Rectal smooth muscle tissue (tissue), 1 donor: Measurements from ENCODE around the gene ACAP2.
"Not testable (repeated sequence)": the region's sequence is repeated elsewhere in the genome, so short reads cannot be mapped to it uniquely, and the experiment has no call there.

Source experiments
- H3K27ac ChIP-seq: one replicate; pipeline ENCODE4 v1.7.0; 2013; ENCODE audit warnings: low read depth, low read length, inconsistent platforms
- H3K27me3 ChIP-seq: one replicate; pipeline ENCODE4 v1.7.0; 2013; ENCODE audit warnings: low read length; ENCODE audit not compliant: control insufficient read depth, insufficient read depth
- H3K36me3 ChIP-seq: one replicate; pipeline ENCODE4 v1.7.0; 2013; ENCODE audit warnings: low read length; ENCODE audit not compliant: control insufficient read depth, insufficient read depth
- H3K4me1 ChIP-seq: one replicate; pipeline ENCODE4 v1.7.0; 2013; ENCODE audit warnings: low read length; ENCODE audit not compliant: control insufficient read depth, insufficient read depth
- H3K4me3 ChIP-seq: one replicate; pipeline ENCODE4 v1.7.0; 2013; ENCODE audit warnings: low read length
- H3K9ac ChIP-seq: one replicate; pipeline ENCODE4 v1.7.0; 2013; ENCODE audit warnings: low read length

Gene ACAP2

DNA sequence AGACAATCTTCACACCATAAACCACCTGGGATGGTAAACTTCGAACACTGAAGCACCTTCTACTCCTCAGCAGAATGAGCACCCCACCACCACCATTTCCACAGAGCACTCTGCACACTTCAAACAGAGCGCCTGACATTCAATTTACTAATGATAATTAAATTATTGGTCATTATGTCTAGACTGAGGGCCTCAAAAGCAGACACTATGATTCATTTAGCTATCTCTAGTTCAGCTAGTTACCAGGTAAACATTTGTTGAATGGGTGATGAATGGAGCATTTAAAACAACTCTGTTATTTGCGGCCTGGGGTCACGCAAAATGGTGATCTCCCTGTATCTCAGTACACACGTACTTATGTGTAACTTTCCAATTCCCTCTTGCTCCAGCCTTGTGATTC is 40.9 kb downstream of the ACAP2 start:
- Histone ChIP-seq H3K4me1 (no peaks in the 10 kb centered on the region), H3K27ac (no peak overlapping the region)

DNA sequence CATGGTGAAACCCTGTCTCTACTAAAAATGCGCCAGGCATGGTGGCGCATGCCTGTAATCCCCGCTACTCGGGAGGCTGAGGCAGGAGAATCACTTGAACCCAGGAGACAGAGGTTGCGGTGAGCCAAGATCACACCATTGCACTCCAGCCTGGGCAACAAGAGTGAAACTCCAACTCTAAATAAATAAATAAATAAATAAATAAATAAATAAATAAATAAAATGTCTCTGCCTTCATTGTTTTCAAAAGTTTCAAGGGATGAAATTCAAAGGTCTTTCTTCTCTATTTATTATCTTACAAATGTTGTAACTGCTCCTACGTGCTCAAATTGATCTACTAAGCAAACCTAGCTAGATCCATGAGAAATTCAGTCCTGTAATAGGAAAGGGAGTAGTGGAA is 44.4 kb downstream of the ACAP2 start:
- not testable (repeated sequence) for H3K36me3 ChIP-seq, H3K27me3 ChIP-seq, H3K9ac ChIP-seq, H3K4me1 ChIP-seq, H3K4me3 ChIP-seq, H3K27ac ChIP-seq

More for the DNA sequence above, 40.9 kb downstream of the ACAP2 start:
- no peak overlapping the region for H3K4me3 ChIP-seq
- no peaks in the 10 kb centered on the region for H3K36me3 ChIP-seq
- H3K9ac ChIP-seq = no peak overlapping the region
- H3K27me3 ChIP-seq = no peaks in the 10 kb centered on the region

DNA sequence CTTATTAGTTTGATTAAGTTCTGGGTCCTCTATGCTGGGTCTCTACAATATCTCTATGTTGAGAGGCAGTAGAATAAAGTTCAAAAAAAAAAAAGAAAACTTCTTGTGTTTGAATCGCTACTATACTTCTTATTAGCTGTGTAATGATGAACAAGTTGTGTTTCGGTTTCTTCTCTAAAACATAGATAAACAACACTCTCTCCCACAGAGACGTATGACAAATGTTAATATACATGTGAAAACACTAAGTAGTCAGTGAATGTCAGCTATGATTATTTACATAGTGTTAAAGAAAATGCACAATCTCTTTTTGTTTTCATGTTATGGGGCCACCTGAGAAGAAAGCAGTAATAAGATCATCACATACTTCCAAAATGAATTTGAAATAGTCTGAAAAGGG is 45.3 kb downstream of the ACAP2 start:
- H3K9ac ChIP-seq = no peak overlapping the region
- H3K4me1 ChIP-seq = no peaks in the 10 kb centered on the region
- H3K36me3 ChIP-seq = no peaks in the 10 kb centered on the region
- no peaks in the 10 kb centered on the region for H3K27me3 ChIP-seq
- no peak overlapping the region for H3K27ac ChIP-seq
- H3K4me3 ChIP-seq = no peak overlapping the region

DNA sequence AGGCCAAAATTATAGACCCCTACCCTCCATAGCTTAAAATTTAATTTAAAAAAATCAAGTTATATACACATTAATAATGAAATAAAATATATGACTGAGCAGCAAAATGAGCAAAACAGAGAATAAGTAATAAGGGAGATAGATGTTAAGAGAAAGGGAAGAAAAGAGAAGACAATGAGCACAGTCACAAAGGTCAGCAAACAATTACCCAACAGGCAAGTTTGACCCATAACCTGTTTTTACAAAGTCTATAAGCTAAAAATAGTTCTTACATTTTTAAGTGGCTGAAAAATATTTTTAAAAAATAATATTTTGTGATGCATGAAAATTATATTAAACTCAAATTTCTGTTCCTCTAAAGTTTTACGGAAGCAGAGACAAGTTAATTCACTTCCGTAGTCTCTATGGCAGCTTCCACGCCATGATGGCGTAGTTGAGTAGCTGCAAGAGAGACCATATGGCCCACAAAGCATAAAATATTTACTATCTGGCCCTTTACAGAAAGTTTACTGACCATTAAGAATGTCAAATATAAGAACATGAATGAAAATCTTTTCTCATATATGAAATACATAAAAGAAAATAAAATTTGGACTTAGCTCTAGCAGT is 47.5 kb downstream of the ACAP2 start:
- no peak overlapping the region for H3K27ac ChIP-seq
- no peak overlapping the region for H3K4me3 ChIP-seq
- H3K27me3 ChIP-seq = no peaks in the 10 kb centered on the region
- H3K9ac ChIP-seq = no peak overlapping the region
- H3K4me1 ChIP-seq = no peaks in the 10 kb centered on the region
- H3K36me3 ChIP-seq = no peaks in the 10 kb centered on the region

DNA sequence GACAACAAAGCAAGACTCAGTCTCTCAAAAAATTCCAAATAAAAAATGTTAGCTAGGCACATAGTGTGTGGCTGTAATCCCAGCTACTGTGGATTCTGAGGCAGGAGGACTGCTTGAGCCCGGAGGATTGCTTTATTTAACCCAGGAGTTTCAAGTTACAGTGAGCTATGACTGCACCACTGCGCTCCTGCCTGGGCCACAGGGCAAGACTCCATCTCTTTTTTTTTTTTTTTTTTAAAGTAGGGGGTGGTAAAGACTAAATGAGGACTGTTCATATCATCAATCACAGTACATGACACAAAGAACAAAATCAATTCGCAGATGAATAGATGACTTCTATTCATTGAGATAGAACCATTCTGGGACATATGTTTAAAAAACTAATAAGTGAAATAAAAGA is 48.1 kb downstream of the ACAP2 start:
- Histone ChIP-seq H3K4me1 (no peaks in the 10 kb centered on the region), H3K36me3 (no peaks in the 10 kb centered on the region), H3K27ac (no peak overlapping the region), H3K9ac (no peak overlapping the region), H3K27me3 (no peaks in the 10 kb centered on the region), H3K4me3 (no peak overlapping the region)

DNA sequence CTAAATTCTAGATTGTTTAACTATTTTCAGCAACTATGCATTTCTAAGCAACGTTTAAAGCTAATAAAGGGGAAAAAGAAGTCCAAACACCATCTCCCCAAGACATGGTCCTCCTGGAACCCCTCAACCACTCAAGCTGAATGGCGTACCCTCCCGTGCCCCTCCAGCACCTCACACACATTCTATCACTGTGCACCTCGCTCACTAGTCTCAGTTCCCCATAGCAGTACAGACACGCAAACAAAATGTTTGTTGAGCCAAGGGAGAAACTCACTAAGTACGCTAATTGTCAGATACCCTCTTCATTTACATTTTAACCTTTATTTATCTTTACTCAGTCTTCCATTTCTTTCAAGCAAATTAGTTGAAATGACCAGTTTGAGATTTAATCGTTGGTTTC is 48.8 kb downstream of the ACAP2 start:
- Histone ChIP-seq H3K27me3 (no peaks in the 10 kb centered on the region), H3K9ac (no peak overlapping the region), H3K27ac (no peak overlapping the region), H3K36me3 (no peaks in the 10 kb centered on the region), H3K4me3 (no peak overlapping the region), H3K4me1 (no peaks in the 10 kb centered on the region)

DNA sequence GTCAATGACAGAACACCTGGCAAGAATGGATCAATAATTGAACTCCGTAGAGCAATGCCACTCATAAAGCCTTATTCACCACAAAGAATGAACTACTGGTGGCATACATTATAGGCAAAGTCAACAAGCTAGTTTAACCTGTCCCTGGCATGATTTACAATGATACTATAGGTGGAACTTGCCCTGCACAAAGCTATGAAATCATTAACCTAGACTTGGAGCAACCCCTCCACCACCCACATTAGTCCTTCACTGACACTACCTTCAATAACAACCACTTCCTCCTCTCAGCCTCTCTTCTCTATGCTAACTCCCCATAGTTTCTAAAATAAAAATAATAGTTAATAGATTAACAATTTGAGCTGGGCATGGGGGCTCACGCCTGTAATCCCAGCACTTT is 54.4 kb downstream of the ACAP2 start:
- Histone ChIP-seq H3K4me1 (no peaks in the 10 kb centered on the region), H3K27ac (no peak overlapping the region), H3K27me3 (no peaks in the 10 kb centered on the region), H3K4me3 (no peak overlapping the region), H3K9ac (no peak overlapping the region), H3K36me3 (no peaks in the 10 kb centered on the region)

DNA sequence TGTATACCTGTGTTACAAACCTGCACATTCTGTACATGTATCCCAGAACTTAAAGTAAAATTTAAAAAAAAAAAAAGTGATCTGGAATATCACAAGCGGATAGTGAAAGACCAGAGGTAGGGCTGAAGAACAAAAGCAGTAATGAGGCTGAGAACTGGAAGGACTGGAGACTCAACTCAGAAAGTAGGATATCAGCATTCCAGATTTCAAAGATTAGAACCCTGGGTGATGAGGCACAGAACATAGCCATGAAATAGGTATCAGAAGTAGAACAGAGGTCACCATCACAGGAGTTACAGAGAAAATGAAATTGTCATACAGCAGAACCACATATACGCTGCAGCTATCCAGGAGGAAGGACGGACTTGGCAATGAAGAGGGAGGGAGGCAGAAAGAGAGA is 56.1 kb downstream of the ACAP2 start:
- no peak overlapping the region for H3K9ac ChIP-seq
- no peak overlapping the region for H3K4me3 ChIP-seq
- H3K27me3 ChIP-seq = no peaks in the 10 kb centered on the region
- H3K27ac ChIP-seq = no peak overlapping the region
- no peaks in the 10 kb centered on the region for H3K4me1 ChIP-seq
- no peaks in the 10 kb centered on the region for H3K36me3 ChIP-seq

DNA sequence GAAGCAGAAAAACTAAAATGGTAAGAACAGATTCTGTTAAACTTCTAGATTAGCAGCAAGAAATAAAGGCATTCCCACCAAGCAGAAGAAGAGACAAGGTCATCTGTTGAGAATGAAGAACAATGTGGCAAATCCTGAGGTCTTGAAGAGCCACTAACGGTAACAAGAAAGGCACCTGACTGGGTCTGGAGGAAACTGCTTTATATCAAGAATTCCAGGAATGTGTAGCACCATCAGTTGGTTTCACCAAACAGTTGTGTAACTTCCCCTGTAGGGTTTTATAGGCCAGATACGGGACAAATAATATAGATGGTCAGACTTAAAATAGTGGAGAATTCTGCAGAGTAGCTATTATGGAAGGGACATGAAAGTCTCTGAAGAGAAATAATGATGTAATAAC is 57.3 kb downstream of the ACAP2 start:
- Histone ChIP-seq H3K4me1 (no peaks in the 10 kb centered on the region), H3K36me3 (no peaks in the 10 kb centered on the region), H3K27ac (no peak overlapping the region), H3K27me3 (no peaks in the 10 kb centered on the region), H3K4me3 (no peak overlapping the region), H3K9ac (no peak overlapping the region)

DNA sequence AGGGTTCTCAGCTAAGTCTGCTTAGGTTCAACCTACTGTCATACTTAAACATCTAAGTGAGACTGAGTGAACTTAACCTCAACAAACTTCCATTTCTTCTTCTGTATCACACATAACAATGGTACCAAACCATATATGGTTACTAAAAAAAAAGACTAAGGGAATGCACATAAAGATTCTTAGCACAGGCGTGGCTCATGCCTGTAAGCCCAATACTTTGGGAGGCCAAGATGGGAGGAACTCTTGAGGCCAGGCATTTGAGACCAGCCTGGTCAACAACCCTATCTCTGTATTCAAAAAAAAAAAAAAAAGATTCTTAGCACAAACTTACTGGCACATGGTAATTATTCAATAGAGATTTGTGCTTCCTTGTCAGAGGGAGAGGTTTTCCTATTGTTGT is 57.9 kb downstream of the ACAP2 start:
- no peaks in the 10 kb centered on the region for H3K27me3 ChIP-seq
- H3K9ac ChIP-seq = no peak overlapping the region
- no peaks in the 10 kb centered on the region for H3K4me1 ChIP-seq
- H3K4me3 ChIP-seq = no peak overlapping the region
- no peaks in the 10 kb centered on the region for H3K36me3 ChIP-seq
- no peak overlapping the region for H3K27ac ChIP-seq

DNA sequence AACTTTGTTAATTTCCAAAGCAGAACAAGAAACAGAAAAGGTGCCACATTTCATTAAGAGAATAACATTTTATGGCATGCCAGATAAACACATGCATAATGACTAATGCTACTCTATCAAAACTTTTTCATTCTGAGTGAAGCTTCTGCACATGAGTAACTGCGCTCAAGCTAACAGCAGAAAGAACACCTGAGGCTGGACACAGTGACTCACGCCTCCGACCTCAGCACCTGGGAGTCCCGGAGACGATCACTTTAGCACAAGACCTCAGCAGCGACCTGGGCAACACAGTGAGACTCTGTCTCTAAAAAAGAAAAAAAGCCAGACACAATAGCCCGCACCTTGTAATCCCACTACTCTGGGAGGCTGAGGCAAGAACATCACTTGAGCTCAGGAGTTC is 70.6 kb downstream of the ACAP2 start:
- Histone ChIP-seq H3K27me3 (no peaks in the 10 kb centered on the region), H3K9ac (no peak overlapping the region), H3K36me3 (no peaks in the 10 kb centered on the region), H3K27ac (no peak overlapping the region), H3K4me1 (no peaks in the 10 kb centered on the region), H3K4me3 (no peak overlapping the region)

DNA sequence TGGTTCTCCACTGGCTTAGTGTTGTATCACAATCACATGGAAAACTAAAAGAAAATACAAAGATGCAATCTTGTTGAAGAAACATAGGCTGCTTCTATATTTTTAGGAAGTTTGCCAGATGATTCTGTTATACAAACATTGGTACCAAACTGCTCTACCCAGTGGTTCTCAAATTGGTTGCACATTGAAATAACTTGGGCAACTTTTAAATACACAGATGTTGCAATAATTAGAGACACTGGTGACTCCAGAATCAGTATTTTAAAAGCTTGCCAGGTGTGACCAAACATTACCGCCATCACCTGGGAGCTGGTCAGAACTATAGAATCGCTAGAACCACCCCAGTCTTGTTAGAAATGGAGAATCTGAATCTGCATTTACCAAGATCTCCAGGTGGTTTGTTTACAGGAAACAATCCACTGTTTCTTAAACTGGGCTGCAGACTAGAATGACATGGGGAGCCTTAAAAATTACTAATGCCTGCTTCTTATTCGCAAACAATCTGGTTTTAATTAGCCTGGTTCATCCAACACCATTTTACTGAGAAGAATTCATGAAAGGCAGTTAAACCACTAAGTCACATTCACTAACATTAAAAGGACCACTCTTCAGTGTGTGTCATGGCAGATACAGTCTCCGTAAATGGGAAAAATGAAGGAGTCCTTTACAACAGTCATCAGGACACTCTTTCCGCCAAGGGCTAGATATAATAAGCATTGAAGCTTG is 76.5 kb downstream of the ACAP2 start:
- Histone ChIP-seq H3K4me3 (no peak overlapping the region), H3K36me3 (no peaks in the 10 kb centered on the region), H3K9ac (no peak overlapping the region), H3K4me1 (no peaks in the 10 kb centered on the region), H3K27me3 (no peaks in the 10 kb centered on the region), H3K27ac (no peak overlapping the region)

DNA sequence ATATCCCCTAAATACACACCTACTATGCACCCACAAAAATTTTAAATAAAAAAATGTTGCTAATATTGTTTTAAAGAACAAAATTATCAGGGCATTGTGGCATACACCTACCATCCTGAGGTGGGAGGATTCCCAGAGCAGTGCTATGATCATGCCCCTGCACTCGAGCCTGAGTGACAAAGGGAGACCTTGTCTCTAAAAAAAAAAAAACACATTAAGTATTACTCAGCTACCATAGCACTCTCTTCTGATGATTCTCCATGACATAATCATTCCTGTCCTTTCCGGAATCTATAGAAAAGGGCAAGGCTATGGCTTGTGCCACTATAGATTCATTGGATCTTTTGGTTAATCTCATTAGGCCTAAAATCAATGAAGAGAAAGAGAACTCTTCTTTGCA is 77.4 kb downstream of the ACAP2 start:
- Histone ChIP-seq H3K27me3 (no peaks in the 10 kb centered on the region), H3K4me3 (no peak overlapping the region), H3K4me1 (no peaks in the 10 kb centered on the region), H3K36me3 (no peaks in the 10 kb centered on the region), H3K9ac (no peak overlapping the region), H3K27ac (no peak overlapping the region)
